Epithelial cell of esophagus (primary cell): Measurements from ENCODE around the gene KIF1B.

Experiments
- DNase-seq: peaks from one replicate; pipeline ENCODE4 v3.0.0; 2010; ENCODE audit warnings: low read depth
- H3K4me3 ChIP-seq: 2 replicates; pipeline ENCODE4 v1.5.1; 2011; ENCODE audit warnings: mild to moderate bottlenecking, low read length, control low read depth
- TF ChIP-seq, protein P1 (sequence below): IDR thresholded peaks from 2 replicates; pipeline ENCODE4 v1.5.1; 2011; ENCODE audit warnings: low read depth, mild to moderate bottlenecking, low read length, control low read depth, inconsistent platforms; ENCODE audit not compliant: insufficient read depth; ENCODE audit errors: missing control alignments

KIF1B gene

GRCh38 chr1:10325521-10325920 lies 115.2 kb downstream of the KIF1B start:
- DNase-seq: no peak
- no peak overlapping the region for H3K4me3 ChIP-seq
- TF ChIP-seq, protein P1, sequence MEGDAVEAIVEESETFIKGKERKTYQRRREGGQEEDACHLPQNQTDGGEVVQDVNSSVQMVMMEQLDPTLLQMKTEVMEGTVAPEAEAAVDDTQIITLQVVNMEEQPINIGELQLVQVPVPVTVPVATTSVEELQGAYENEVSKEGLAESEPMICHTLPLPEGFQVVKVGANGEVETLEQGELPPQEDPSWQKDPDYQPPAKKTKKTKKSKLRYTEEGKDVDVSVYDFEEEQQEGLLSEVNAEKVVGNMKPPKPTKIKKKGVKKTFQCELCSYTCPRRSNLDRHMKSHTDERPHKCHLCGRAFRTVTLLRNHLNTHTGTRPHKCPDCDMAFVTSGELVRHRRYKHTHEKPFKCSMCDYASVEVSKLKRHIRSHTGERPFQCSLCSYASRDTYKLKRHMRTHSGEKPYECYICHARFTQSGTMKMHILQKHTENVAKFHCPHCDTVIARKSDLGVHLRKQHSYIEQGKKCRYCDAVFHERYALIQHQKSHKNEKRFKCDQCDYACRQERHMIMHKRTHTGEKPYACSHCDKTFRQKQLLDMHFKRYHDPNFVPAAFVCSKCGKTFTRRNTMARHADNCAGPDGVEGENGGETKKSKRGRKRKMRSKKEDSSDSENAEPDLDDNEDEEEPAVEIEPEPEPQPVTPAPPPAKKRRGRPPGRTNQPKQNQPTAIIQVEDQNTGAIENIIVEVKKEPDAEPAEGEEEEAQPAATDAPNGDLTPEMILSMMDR: no peak

DNA sequence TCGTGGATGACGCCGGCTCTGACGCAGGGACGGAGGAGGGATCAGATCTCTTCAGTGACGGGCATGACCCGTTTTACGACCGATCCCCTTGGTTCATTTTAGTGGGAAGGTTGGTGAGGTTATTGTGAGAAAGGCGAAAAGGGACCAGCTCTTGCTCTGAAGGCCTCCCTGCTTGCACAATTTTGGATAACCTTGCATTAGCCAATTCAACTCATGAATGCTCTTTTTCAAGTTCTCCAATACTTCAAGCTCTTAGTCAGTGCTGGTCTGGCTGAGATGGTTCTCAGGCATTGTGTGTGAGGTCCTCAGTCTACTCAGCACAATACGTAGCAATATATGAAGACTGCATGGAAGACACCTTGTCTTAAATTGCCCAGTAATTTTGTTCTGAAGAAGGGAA lies 115.9 kb downstream of the KIF1B start:
- DNase-seq: no peak
- TF ChIP-seq, protein P1: no peak

GRCh38 chr1:10328180-10328963 lies 118.0 kb downstream of the KIF1B start:
- DNase-seq: no peak
- no peak overlapping the region for H3K4me3 ChIP-seq
- TF ChIP-seq, protein P1: no peak

More for the DNA sequence above, 115.9 kb downstream of the KIF1B start:
- H3K4me3 ChIP-seq: no peak overlapping the region

GRCh38 chr1:10337436-10337835 lies 127.1 kb downstream of the KIF1B start:
- no peak overlapping the region for H3K4me3 ChIP-seq
- TF ChIP-seq, protein P1: no peak
- DNase-seq: no peak

DNA sequence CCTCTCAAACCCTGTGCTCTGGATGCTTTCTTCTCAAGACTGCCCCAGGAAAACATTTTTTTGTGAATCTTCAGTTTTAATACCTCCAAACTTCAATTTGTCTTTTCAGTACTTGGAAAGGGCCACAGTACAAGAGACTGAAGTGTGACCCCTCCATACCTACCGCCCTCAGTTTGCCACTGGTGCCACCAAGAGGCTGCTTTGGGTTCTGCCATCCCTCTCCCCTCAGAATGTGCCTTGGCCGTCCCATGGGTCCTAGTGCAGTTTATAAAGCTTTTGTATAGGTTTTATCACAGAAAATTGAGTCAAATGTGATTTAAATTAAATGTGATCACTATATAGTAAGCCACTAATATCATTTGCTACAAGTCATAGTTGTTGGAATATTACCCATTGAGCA lies 127.7 kb downstream of the KIF1B start:
- H3K4me3 ChIP-seq: no peak overlapping the region
- TF ChIP-seq, protein P1: peak; percentile 67
- peak; percentile 33 for DNase-seq

- DNase-seq: peak; percentile 53
- H3K4me3 ChIP-seq: no peak overlapping the region
- TF ChIP-seq, protein P1: no peak
These were observed 128.2 kb downstream of the KIF1B start for GRCh38 chr1:10338611-10339010.
